Measurements from ENCODE around the gene KIFC3.

DNA sequence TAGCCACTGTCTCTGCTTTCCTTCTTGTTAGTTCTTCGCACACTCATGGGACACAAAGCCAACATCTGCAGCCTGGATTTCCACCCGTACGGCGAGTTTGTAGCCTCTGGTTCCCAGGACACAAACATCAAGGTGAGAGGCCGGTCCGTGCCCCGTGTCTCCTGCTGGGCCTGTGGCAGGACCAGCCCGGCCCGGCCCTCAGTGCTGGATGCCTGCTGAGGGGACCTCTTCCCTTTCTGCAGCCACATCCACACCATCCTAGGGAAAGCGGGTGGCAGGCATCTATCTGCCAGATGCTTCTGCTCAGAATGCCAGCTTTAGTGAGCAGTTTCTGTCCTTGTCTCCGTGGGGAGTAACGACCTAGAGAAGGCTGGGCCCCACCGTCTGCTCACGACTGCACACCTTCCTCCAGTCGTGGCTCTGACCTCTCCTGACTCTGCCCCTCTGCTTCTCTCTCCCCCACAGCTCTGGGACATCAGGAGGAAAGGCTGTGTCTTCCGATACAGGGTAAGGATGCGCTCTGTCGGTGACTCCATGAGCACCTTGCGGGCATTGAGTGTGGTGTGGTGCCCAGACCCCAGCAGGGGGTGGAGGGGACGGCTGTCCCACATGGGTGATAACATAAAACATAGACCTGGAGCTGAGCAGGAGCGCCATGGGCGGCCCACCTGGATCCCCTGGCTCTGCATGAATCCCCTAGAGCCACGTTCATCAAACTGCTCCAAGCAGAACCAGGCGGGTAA lies 51.3 kb downstream of the KIFC3 start:
- TF ChIP-seq, protein P1, sequence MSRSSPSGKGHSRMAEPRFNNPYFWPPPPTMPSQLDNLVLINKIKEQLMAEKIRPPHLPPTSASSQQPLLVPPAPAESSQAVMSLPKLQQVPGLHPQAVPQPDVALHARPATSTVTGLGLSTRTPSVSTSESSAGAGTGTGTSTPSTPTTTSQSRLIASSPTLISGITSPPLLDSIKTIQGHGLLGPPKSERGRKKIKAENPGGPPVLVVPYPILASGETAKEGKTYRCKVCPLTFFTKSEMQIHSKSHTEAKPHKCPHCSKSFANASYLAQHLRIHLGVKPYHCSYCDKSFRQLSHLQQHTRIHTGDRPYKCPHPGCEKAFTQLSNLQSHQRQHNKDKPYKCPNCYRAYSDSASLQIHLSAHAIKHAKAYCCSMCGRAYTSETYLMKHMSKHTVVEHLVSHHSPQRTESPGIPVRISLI (tag by site-specific recombination; IDR thresholded peaks at IDR 0.05) = no peak
- TF ChIP-seq, protein P2, sequence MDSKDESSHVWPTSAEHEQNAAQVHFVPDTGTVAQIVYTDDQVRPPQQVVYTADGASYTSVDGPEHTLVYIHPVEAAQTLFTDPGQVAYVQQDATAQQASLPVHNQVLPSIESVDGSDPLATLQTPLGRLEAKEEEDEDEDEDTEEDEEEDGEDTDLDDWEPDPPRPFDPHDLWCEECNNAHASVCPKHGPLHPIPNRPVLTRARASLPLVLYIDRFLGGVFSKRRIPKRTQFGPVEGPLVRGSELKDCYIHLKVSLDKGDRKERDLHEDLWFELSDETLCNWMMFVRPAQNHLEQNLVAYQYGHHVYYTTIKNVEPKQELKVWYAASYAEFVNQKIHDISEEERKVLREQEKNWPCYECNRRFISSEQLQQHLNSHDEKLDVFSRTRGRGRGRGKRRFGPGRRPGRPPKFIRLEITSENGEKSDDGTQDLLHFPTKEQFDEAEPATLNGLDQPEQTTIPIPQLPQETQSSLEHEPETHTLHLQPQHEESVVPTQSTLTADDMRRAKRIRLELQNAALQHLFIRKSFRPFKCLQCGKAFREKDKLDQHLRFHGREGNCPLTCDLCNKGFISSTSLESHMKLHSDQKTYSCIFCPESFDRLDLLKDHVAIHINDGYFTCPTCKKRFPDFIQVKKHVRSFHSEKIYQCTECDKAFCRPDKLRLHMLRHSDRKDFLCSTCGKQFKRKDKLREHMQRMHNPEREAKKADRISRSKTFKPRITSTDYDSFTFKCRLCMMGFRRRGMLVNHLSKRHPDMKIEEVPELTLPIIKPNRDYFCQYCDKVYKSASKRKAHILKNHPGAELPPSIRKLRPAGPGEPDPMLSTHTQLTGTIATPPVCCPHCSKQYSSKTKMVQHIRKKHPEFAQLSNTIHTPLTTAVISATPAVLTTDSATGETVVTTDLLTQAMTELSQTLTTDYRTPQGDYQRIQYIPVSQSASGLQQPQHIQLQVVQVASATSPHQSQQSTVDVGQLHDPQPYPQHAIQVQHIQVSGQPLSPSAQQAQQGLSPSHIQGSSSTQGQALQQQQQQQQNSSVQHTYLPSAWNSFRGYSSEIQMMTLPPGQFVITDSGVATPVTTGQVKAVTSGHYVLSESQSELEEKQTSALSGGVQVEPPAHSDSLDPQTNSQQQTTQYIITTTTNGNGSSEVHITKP (tag by site-specific recombination; IDR thresholded peaks at IDR 0.05) = no peak
- TF ChIP-seq, protein P3, sequence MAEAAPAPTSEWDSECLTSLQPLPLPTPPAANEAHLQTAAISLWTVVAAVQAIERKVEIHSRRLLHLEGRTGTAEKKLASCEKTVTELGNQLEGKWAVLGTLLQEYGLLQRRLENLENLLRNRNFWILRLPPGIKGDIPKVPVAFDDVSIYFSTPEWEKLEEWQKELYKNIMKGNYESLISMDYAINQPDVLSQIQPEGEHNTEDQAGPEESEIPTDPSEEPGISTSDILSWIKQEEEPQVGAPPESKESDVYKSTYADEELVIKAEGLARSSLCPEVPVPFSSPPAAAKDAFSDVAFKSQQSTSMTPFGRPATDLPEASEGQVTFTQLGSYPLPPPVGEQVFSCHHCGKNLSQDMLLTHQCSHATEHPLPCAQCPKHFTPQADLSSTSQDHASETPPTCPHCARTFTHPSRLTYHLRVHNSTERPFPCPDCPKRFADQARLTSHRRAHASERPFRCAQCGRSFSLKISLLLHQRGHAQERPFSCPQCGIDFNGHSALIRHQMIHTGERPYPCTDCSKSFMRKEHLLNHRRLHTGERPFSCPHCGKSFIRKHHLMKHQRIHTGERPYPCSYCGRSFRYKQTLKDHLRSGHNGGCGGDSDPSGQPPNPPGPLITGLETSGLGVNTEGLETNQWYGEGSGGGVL (tag by site-specific recombination; IDR thresholded peaks at IDR 0.05) = no peak
- no peak for TF ChIP-seq CTCF (tag by site-specific recombination; IDR thresholded peaks at IDR 0.05)
- TF ChIP-seq, protein P4, sequence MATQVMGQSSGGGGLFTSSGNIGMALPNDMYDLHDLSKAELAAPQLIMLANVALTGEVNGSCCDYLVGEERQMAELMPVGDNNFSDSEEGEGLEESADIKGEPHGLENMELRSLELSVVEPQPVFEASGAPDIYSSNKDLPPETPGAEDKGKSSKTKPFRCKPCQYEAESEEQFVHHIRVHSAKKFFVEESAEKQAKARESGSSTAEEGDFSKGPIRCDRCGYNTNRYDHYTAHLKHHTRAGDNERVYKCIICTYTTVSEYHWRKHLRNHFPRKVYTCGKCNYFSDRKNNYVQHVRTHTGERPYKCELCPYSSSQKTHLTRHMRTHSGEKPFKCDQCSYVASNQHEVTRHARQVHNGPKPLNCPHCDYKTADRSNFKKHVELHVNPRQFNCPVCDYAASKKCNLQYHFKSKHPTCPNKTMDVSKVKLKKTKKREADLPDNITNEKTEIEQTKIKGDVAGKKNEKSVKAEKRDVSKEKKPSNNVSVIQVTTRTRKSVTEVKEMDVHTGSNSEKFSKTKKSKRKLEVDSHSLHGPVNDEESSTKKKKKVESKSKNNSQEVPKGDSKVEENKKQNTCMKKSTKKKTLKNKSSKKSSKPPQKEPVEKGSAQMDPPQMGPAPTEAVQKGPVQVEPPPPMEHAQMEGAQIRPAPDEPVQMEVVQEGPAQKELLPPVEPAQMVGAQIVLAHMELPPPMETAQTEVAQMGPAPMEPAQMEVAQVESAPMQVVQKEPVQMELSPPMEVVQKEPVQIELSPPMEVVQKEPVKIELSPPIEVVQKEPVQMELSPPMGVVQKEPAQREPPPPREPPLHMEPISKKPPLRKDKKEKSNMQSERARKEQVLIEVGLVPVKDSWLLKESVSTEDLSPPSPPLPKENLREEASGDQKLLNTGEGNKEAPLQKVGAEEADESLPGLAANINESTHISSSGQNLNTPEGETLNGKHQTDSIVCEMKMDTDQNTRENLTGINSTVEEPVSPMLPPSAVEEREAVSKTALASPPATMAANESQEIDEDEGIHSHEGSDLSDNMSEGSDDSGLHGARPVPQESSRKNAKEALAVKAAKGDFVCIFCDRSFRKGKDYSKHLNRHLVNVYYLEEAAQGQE (tag by site-specific recombination; IDR thresholded peaks at IDR 0.05) = no peak
- TF ChIP-seq PATZ1 (tag by site-specific recombination; IDR thresholded peaks at IDR 0.05) = no peak
- no peak for TF ChIP-seq ZNF843 (tag by site-specific recombination; IDR thresholded peaks at IDR 0.05)
- no peak for TF ChIP-seq ZNF530 (tag by site-specific recombination; IDR thresholded peaks at IDR 0.05; ENCODE audit: low read depth)
- TF ChIP-seq ZEB2 (tag by site-specific recombination; IDR thresholded peaks at IDR 0.05) = no peak
- no peak for TF ChIP-seq ZNF747 (tag by site-specific recombination; IDR thresholded peaks at IDR 0.05)
- no peak for TF ChIP-seq PRDM1 (tag by site-specific recombination; IDR thresholded peaks at IDR 0.05)
